Suprapubic skin (tissue), 4 donors: Measurements from ENCODE around the gene MYO1E. TPM values are rescaled to one million over a fixed set of nuclear protein-coding genes. Genes with fewer than 3 reads are reported as not detected.

ENCODE experiments used
- DNase-seq, 2 donors: peaks; one replicate each; pipeline ENCODE4 v3.0.0-alpha.2; 2019; ENCODE audit warnings: low spot score in 2 of 2
- H3K27ac ChIP-seq: fragments of 200-600 bp; sonication (generic); one replicate; pipeline ENCODE4 v1.5.1; 2019
- H3K27me3 ChIP-seq: fragments of 200-600 bp; sonication (generic); one replicate; pipeline ENCODE4 v1.5.1; 2019
- H3K36me3 ChIP-seq: fragments of 200-600 bp; sonication (generic); one replicate; pipeline ENCODE4 v1.5.1; 2019
- H3K4me1 ChIP-seq: fragments of 200-600 bp; sonication (generic); one replicate; pipeline ENCODE4 v1.5.1; 2019
- H3K4me3 ChIP-seq: fragments of 200-600 bp; sonication (generic); one replicate; pipeline ENCODE4 v1.5.1; 2019; ENCODE audit warnings: mild to moderate bottlenecking
- H3K9me3 ChIP-seq: fragments of 200-600 bp; sonication (generic); one replicate; pipeline ENCODE4 v1.5.1; 2019
- EP300 ChIP-seq: sonication (generic); formaldehyde crosslinking; IDR thresholded peaks from one replicate; pipeline ENCODE4 v1.6.1; 2017; ENCODE audit warnings: antibody characterized with exemption
- POLR2A ChIP-seq, 2 donors: fragments of 450-650 bp; IDR thresholded peaks; one replicate each; pipeline ENCODE4 v1.6.1; 2017; ENCODE audit warnings: antibody characterized with exemption in 2 of 2, mild to moderate bottlenecking in 2 of 2, moderate library complexity in 2 of 2
- POLR2AphosphoS5 ChIP-seq, 3 donors: sonication (generic); formaldehyde crosslinking; IDR thresholded peaks; one replicate each; pipeline ENCODE4 v1.6.1; 2017; ENCODE audit warnings: antibody characterized with exemption in 3 of 3
- whole genome bisulfite sequencing: methylation state at CpG from one replicate; pipeline ENCODE4 v1.1.5; 2018; 5-methylcytosine and 5-hydroxymethylcytosine counted together
- total RNA-seq, 4 donors: library from RNA; depleted of rRNA; stranded (reverse); fragments of >200 nt; gene quantifications; one replicate each; pipeline ENCODE4 v1.1.0, GENCODE V29; 2016
- TF ChIP-seq, protein P1 (sequence below), 2 donors: fragments of 200-600 bp in 1 of 2; fragments of 450-650 bp in 1 of 2; sonication (generic) in 1 of 2; IDR thresholded peaks; one replicate each; pipeline ENCODE4 v1.5.1; 2016 to 2019; ENCODE audit warnings: antibody characterized with exemption in 2 of 2, mild to moderate bottlenecking in 1 of 2, moderate library complexity in 1 of 2

Gene MYO1E
- total RNA-seq, 4 donors from 2014 or later, result 79.7 to 171 (median 144) TPM

DNA sequence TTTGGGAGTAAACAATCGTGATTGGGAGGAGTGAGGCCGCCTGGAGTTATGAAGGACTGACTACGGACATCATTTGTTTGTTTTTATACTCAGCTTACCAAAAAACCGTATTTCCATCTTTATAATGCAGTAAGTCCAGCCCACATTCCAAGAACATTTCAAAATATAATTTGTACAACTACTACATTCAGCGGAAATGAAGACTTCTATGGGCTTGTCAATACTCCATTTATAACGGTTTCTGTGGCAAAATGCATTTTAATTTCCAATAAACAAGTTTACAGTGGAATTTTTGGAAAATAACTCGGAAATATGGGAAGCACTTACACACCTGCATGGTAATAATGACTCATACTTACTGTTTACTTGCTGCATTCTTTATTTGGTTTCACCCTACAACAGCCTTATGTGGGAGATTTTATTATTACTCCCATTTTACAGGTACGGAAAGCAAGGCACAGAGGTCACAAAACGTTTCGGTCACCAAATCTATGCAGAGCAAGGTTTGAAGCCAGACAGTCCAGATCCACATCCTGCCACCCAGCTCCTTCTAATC, 103.7 kb downstream of the MYO1E start:
- H3K27ac ChIP-seq, result no peak overlapping the region
- peaks cover 2% of the 10 kb centered on the region for H3K4me1 ChIP-seq
- H3K9me3 ChIP-seq, result no peaks in the 10 kb centered on the region
- H3K4me3 ChIP-seq, result no peak overlapping the region
- TF ChIP-seq EP300 (no peak), POLR2A (IDR thresholded peaks at IDR 0.05) (no peak), POLR2AphosphoS5 (IDR thresholded peaks at IDR 0.05) (no peak)
- TF ChIP-seq, protein P1, sequence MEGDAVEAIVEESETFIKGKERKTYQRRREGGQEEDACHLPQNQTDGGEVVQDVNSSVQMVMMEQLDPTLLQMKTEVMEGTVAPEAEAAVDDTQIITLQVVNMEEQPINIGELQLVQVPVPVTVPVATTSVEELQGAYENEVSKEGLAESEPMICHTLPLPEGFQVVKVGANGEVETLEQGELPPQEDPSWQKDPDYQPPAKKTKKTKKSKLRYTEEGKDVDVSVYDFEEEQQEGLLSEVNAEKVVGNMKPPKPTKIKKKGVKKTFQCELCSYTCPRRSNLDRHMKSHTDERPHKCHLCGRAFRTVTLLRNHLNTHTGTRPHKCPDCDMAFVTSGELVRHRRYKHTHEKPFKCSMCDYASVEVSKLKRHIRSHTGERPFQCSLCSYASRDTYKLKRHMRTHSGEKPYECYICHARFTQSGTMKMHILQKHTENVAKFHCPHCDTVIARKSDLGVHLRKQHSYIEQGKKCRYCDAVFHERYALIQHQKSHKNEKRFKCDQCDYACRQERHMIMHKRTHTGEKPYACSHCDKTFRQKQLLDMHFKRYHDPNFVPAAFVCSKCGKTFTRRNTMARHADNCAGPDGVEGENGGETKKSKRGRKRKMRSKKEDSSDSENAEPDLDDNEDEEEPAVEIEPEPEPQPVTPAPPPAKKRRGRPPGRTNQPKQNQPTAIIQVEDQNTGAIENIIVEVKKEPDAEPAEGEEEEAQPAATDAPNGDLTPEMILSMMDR (IDR thresholded peaks at IDR 0.05), result no peak
- H3K27me3 ChIP-seq, result no peaks in the 10 kb centered on the region
- DNase-seq, result no peak
- peaks cover 3% of the 10 kb centered on the region for H3K36me3 ChIP-seq
- 94% methylated on average over 10 of the region's 10 CpGs for WGBS

GRCh38 chr15:59268168-59268851, 104.4 kb downstream of the MYO1E start:
- H3K4me3 ChIP-seq, result no peak overlapping the region
- no peak overlapping the region for H3K27ac ChIP-seq
- no peak for DNase-seq
- peaks cover 3% of the 10 kb centered on the region for H3K36me3 ChIP-seq
- no peaks in the 10 kb centered on the region for H3K4me1 ChIP-seq
- no peaks in the 10 kb centered on the region for H3K9me3 ChIP-seq
- 82% methylated on average over 3 of the region's 3 CpGs for WGBS
- TF ChIP-seq EP300 (no peak), POLR2A (IDR thresholded peaks at IDR 0.05) (no peak), POLR2AphosphoS5 (IDR thresholded peaks at IDR 0.05) (no peak)
- TF ChIP-seq, protein P1 (IDR thresholded peaks at IDR 0.05), result no peak
- H3K27me3 ChIP-seq, result no peaks in the 10 kb centered on the region

DNA sequence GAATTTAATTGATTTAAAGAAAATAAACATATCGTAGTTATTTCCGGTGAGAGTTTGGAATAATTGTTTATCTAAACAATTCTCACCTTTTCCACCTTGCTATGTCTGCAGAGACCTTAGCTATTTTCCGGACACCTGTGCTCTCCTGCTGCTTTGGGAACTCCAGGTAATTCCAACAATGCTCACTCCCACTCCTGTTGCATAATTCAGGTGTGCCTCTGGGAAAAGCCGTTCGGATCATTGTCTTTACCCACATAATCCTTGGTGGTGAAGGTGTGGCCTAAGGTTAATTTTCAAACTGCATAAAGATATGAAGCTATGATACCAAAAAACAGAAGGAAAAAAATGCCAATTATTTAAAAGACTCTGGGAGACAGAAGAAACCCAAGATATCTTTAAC, 106.6 kb downstream of the MYO1E start:
- Histone ChIP-seq H3K4me1 (no peaks in the 10 kb centered on the region), H3K27ac (no peak overlapping the region), H3K36me3 (peaks cover 3% of the 10 kb centered on the region), H3K27me3 (no peaks in the 10 kb centered on the region), H3K4me3 (no peak overlapping the region), H3K9me3 (no peaks in the 10 kb centered on the region)
- WGBS, result 83% methylated on average over 5 of the region's 5 CpGs
- TF ChIP-seq, protein P1 (IDR thresholded peaks at IDR 0.05), result no peak
- TF ChIP-seq EP300, result no peak
- TF ChIP-seq POLR2A (IDR thresholded peaks at IDR 0.05), result no peak
- TF ChIP-seq POLR2AphosphoS5 (IDR thresholded peaks at IDR 0.05), result no peak
- DNase-seq, result no peak

DNA sequence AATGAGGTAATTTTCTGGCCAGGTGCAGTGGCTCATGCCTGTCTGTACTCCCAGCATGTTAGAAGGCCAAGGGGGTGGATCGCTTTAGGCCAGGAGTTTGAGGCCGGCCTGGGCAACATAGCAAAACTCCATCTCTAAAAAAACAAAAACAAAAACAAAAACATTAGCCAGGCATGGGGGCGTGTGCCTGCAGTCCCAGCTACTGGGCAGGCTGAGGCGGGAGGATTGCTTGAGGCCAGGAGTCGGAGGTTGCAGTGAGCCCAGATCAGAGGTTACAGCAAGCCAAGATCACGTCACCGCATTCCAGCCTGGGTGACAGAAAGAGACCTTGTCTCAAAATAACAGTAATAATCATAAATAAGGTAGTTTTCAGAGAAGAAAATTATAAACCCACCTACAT, 110.4 kb downstream of the MYO1E start:
- TF ChIP-seq POLR2A (IDR thresholded peaks at IDR 0.05), result no peak
- TF ChIP-seq EP300, result no peak
- TF ChIP-seq, protein P1 (IDR thresholded peaks at IDR 0.05), result no peak
- TF ChIP-seq POLR2AphosphoS5 (IDR thresholded peaks at IDR 0.05), result no peak
- Histone ChIP-seq H3K4me1 (no peaks in the 10 kb centered on the region), H3K9me3 (no peaks in the 10 kb centered on the region), H3K27ac (no peak overlapping the region), H3K36me3 (no peaks in the 10 kb centered on the region), H3K27me3 (no peaks in the 10 kb centered on the region), H3K4me3 (no peak overlapping the region)
- DNase-seq, result no peak
- WGBS, result 91% methylated on average over 7 of the region's 7 CpGs

DNA sequence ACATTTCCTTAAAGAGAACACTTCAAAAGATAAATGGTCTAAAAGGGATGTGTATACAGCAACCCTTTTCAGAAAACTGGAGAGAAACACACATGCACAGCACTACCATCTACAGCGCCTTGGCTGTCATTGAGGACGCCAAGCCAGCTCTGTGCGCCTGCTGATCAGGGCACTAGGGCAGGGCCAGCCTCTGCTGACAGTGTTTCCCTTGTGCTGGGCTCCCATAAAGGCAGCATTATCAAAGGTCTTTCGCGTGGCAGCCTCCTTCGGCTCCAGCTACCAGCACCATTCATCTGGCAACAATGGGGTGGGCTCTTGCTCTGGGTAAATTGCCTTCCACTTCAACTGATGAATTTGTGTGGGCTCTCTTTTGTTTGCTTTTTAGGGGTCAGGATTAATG, 112.6 kb downstream of the MYO1E start:
- Histone ChIP-seq H3K27me3 (no peaks in the 10 kb centered on the region), H3K36me3 (peaks cover 9% of the 10 kb centered on the region), H3K9me3 (no peaks in the 10 kb centered on the region), H3K27ac (no peak overlapping the region), H3K4me1 (peaks cover 5% of the 10 kb centered on the region), H3K4me3 (no peak overlapping the region)
- DNase-seq, result no peak
- WGBS, result 83% methylated on average over 6 of the region's 6 CpGs
- no peak for TF ChIP-seq POLR2A (IDR thresholded peaks at IDR 0.05)
- TF ChIP-seq, protein P1 (IDR thresholded peaks at IDR 0.05), result no peak
- no peak for TF ChIP-seq EP300
- TF ChIP-seq POLR2AphosphoS5 (IDR thresholded peaks at IDR 0.05), result no peak
